GM10248 (cell line): ENCODE data around the gene PPIE.

Experiments used
- CTCF ChIA-PET: fragments of 300-600 bp; sonication (Branson Sonifier 250); formaldehyde crosslinking; extraction: SDS; loops from one replicate; lab custom pipeline; 2021; ENCODE audit warnings: antibody characterized with exemption; lab: Yijun Ruan, JAX
- POLR2A ChIA-PET: fragments of 350-650 bp; sonication (Branson Sonifier 250); formaldehyde crosslinking; extraction: SDS; loops from one replicate; lab custom pipeline; 2020; ENCODE audit warnings: antibody characterized with exemption; lab: Yijun Ruan, JAX
- DNase-seq: peaks from one replicate; pipeline ENCODE4 v3.0.0; 2012; ENCODE audit errors: extremely low spot score
- TF ChIP-seq, protein P1 (sequence below): IDR thresholded peaks from 2 replicates; pipeline ENCODE4 v1.5.1; 2012; ENCODE audit warnings: mild to moderate bottlenecking, low read depth; ENCODE audit errors: extremely low read depth, missing control alignments, control extremely low read depth

The PPIE gene

GRCh38 chr1:39799770-39800470 is 61.2 kb downstream of the PPIE start:
- TF ChIP-seq, protein P1, sequence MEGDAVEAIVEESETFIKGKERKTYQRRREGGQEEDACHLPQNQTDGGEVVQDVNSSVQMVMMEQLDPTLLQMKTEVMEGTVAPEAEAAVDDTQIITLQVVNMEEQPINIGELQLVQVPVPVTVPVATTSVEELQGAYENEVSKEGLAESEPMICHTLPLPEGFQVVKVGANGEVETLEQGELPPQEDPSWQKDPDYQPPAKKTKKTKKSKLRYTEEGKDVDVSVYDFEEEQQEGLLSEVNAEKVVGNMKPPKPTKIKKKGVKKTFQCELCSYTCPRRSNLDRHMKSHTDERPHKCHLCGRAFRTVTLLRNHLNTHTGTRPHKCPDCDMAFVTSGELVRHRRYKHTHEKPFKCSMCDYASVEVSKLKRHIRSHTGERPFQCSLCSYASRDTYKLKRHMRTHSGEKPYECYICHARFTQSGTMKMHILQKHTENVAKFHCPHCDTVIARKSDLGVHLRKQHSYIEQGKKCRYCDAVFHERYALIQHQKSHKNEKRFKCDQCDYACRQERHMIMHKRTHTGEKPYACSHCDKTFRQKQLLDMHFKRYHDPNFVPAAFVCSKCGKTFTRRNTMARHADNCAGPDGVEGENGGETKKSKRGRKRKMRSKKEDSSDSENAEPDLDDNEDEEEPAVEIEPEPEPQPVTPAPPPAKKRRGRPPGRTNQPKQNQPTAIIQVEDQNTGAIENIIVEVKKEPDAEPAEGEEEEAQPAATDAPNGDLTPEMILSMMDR: peak; percentile 86
- peak; percentile 73 for DNase-seq
- POLR2A ChIA-PET: no interaction called here
- CTCF ChIA-PET: interaction anchor here (0.6 to 5.4 kb wide), 53 partner anchors 10 to 972 kb away, joined by 3 to 52 read pairs (median 4); partner anchors contain the start of genes BMP8B, MYCL, PPIE and TRIT1

- no peak for DNase-seq
- TF ChIP-seq, protein P1: no peak
- POLR2A ChIA-PET: no interaction called here
- CTCF ChIA-PET: interaction anchor here (0.6 to 5.4 kb wide), 36 partner anchors 11 to 702 kb away, joined by 3 to 52 read pairs (median 4); partner anchors contain the start of genes BMP8B, MYCL and PPIE
Measured at GRCh38 chr1:39800471-39800835, 61.8 kb downstream of the PPIE start.

- DNase-seq: no peak
- POLR2A ChIA-PET: interaction anchor here (0.6 to 0.7 kb wide), 2 partner anchors 19 to 108 kb away, joined by 4 read pairs; no protein-coding TSS in a partner anchor
- CTCF ChIA-PET: interaction anchor here (0.7 kb wide), 1 partner anchor 19 kb away, joined by 3 read pairs; no protein-coding TSS in a partner anchor
- TF ChIP-seq, protein P1: no peak
Measured at GRCh38 chr1:39802496-39803260, 64.0 kb downstream of the PPIE start.

GRCh38 chr1:39805385-39805784 is 66.7 kb downstream of the PPIE start:
- CTCF ChIA-PET: interaction anchor here (1.2 to 1.7 kb wide), 3 partner anchors 12 to 97 kb away, joined by 3 to 4 read pairs (median 3); no protein-coding TSS in a partner anchor
- POLR2A ChIA-PET: no interaction called here
- TF ChIP-seq, protein P1: no peak
- no peak for DNase-seq

- TF ChIP-seq, protein P1: no peak
- ChIA-PET POLR2A (no interaction called here), CTCF (no interaction called here)
- DNase-seq: no peak
Measured at GRCh38 chr1:39808784-39809517, 70.3 kb downstream of the PPIE start.

DNA sequence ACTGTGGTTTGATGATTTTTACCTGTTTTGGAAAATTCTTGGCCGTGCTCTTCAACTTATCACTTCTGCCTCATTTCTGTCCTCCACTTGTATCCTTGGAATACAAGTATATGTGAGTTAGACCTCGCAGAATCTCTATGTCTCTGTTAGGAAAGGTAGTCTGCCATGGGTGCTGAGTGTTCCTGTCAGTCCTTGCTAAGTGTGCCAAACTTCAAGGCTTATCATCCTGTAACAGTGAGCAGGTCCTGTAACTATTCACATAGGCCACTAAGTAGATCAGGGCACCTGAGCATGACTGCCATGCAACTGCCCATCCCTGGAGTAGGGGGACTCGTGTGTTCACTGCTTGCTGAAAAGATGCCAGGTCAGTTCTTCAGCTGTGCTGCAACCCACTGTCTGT is 74.2 kb downstream of the PPIE start:
- ChIA-PET POLR2A (no interaction called here), CTCF (interaction anchor here (0.9 to 7.7 kb wide), 4 partner anchors 14 to 219 kb away, joined by 3 to 100 read pairs (median 28); partner anchors contain the start of gene MYCL)
- TF ChIP-seq, protein P1: no peak
- no peak for DNase-seq
